SH-SY5Y (cell line): ENCODE measurements around the gene BORCS5.

ENCODE experiments used
- GATA2 ChIP-seq: IDR thresholded peaks from 2 replicates; pipeline ENCODE4 v1.6.1; 2011; ENCODE audit warnings: mild to moderate bottlenecking, low read depth, low read length
- GATA3 ChIP-seq: IDR thresholded peaks from 2 replicates; pipeline ENCODE4 v1.6.1; 2011; ENCODE audit warnings: low read depth, mild to moderate bottlenecking, low read length, moderate library complexity

GRCh38 chr12:12445882-12446181 lies 89.0 kb downstream of the BORCS5 start:
- TF ChIP-seq GATA3 (no peak), GATA2 (no peak)
